NCI-H146 treated with DMSO at 0.1 percent for 48 hours (cell line): ENCODE data around the gene STRN.

ENCODE experiments used
- DNase-seq: peaks from one replicate; lab custom pipeline; 2025; ENCODE audit not compliant: unreplicated experiment; lab: John Stamatoyannopoulos, UW

STRN gene

GRCh38 chr2:36798724-36799123 lies 167.6 kb downstream of the STRN start:
- DNase-seq = no peak

GRCh38 chr2:36797324-36798070 lies 168.8 kb downstream of the STRN start:
- DNase-seq = no peak
